Activated naive CD8-positive, alpha-beta T cell treated with anti-CD3 and anti-CD28 coated beads for 36 hours (primary cell): ENCODE measurements around the gene HNRNPH1. TPM values are rescaled to one million over a fixed set of nuclear protein-coding genes. Genes with fewer than 3 reads are reported as not detected.

ENCODE experiments used
- DNase-seq: peaks from one replicate; pipeline ENCODE4 v3.0.0; 2021
- H3K27ac Mint-ChIP-seq: one replicate; pipeline ENCODE4 v1.8.0; 2022; ENCODE audit warnings: mild to moderate bottlenecking, moderate library complexity, mixed read lengths
- H3K27me3 Mint-ChIP-seq: one replicate; pipeline ENCODE4 v1.8.0; 2022; ENCODE audit warnings: mild to moderate bottlenecking, mixed read lengths
- H3K36me3 Mint-ChIP-seq: one replicate; pipeline ENCODE4 v1.8.0; 2021; ENCODE audit warnings: mild to moderate bottlenecking, mixed read lengths
- H3K4me1 Mint-ChIP-seq: one replicate; pipeline ENCODE4 v1.8.0; 2021; ENCODE audit warnings: mixed read lengths
- H3K4me3 Mint-ChIP-seq: one replicate; pipeline ENCODE4 v1.8.0; 2022; ENCODE audit warnings: mild to moderate bottlenecking, moderate library complexity, mixed read lengths
- H3K9me3 Mint-ChIP-seq: one replicate; pipeline ENCODE4 v1.8.0; 2022; ENCODE audit warnings: mixed read lengths
- total RNA-seq, 2 experiments: library from RNA; stranded (reverse); gene quantifications; one replicate each; pipeline ENCODE4 v1.2.3, GENCODE V29; 2021

The HNRNPH1 gene
- total RNA-seq, 2 experiments from 2014 or later = 840 to 912 TPM

DNA sequence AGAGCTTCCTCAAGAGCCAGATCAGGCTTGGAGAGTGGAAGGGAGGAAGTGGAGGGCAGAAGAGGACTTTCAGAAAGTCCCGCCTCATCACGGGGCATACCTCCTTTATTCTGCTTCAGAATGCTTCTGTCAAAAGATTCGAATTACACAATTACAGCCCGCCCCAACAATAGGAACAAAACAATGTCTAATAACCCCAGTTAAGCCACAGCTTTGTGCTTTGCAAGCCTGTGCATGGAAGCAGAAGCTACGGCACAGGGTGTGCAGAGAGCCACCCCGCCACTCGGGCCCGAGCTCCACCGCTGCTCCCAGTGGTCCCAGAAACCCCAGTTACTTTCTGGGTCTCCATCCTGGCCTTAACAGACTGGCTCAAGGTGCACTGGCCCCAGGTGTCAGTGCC, 23.5 kb downstream of the HNRNPH1 start:
- Mint-ChIP-seq H3K4me3 (no peak overlapping the region), H3K36me3 (peaks cover 11% of the 10 kb centered on the region), H3K27ac (no peak overlapping the region), H3K9me3 (no peaks in the 10 kb centered on the region), H3K27me3 (no peaks in the 10 kb centered on the region), H3K4me1 (no peaks in the 10 kb centered on the region)
- DNase-seq = no peak

DNA sequence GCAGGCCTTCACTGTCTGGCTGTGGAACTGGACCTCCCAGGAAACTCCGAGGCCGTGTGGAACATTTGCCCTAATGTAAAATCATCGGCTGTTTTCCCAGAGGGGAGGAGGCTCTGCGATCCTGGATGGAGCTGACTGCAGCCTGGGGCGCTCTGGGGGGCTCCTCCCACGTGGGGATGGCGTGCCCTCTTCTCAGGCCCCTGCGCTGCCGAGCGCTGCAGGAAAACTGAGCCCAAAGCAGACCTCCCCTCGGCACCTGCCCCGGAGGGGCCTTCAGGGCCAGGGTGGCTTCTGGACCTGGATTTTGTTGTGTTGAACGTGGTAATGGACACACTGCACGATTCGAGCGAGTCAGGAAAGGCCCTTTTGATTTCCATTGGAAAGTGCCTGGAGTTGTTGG, 23.9 kb downstream of the HNRNPH1 start:
- H3K4me1 Mint-ChIP-seq = no peaks in the 10 kb centered on the region
- peaks cover 11% of the 10 kb centered on the region for H3K36me3 Mint-ChIP-seq
- H3K4me3 Mint-ChIP-seq = no peak overlapping the region
- no peaks in the 10 kb centered on the region for H3K9me3 Mint-ChIP-seq
- DNase-seq = no peak
- no peaks in the 10 kb centered on the region for H3K27me3 Mint-ChIP-seq
- H3K27ac Mint-ChIP-seq = no peak overlapping the region

DNA sequence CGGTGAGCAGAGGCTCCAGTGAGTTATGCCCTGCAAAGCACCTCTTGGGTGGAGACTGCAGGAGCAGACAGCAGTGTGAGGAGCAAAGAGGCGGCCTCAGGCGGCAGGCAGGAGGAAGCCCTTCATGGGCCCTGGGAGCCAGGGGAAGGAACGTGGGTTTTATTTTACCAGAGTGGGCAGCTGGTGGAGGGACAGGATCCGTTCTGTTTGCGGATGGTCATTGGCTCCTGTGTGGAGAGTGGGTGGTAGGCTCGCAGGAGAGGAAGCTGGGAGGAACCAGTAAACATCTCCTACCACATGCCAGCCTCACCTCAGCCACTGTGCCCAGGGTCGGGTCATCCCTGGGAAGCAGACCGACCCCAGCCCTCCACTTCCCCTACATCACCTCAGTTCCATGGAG, 24.4 kb downstream of the HNRNPH1 start:
- no peak overlapping the region for H3K27ac Mint-ChIP-seq
- no peaks in the 10 kb centered on the region for H3K4me1 Mint-ChIP-seq
- peaks cover 13% of the 10 kb centered on the region for H3K36me3 Mint-ChIP-seq
- DNase-seq = no peak
- no peaks in the 10 kb centered on the region for H3K9me3 Mint-ChIP-seq
- no peaks in the 10 kb centered on the region for H3K27me3 Mint-ChIP-seq
- no peak overlapping the region for H3K4me3 Mint-ChIP-seq

GRCh38 chr5:179596421-179596820, 27.1 kb downstream of the HNRNPH1 start:
- Mint-ChIP-seq H3K27me3 (no peaks in the 10 kb centered on the region), H3K4me3 (no peak overlapping the region), H3K9me3 (no peaks in the 10 kb centered on the region), H3K27ac (no peak overlapping the region), H3K36me3 (peaks cover 9% of the 10 kb centered on the region), H3K4me1 (no peaks in the 10 kb centered on the region)
- no peak for DNase-seq

DNA sequence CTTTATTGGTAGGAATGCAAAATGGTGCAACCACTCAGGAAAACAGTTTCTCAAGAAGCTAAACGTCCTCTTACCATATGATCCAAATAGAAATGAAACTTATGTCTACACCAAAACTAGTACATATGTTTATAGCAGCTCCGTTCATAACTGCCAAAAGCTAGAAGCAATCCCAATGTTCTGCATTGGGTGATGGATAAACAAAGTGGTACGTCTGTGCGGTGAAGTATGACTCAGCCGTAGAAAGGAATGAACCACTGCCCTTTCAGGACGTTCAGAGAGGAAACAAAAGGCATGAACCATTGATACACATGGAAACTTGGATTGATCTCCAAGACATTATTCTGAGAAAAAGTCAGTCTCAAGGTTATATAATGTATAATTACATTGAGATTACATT, 27.6 kb downstream of the HNRNPH1 start:
- H3K4me3 Mint-ChIP-seq = no peak overlapping the region
- H3K27me3 Mint-ChIP-seq = no peaks in the 10 kb centered on the region
- H3K36me3 Mint-ChIP-seq = peaks cover 9% of the 10 kb centered on the region

GRCh38 chr5:179588166-179588565, 35.3 kb downstream of the HNRNPH1 start:
- Mint-ChIP-seq H3K27ac (no peak overlapping the region), H3K4me1 (no peaks in the 10 kb centered on the region), H3K9me3 (no peaks in the 10 kb centered on the region), H3K27me3 (no peaks in the 10 kb centered on the region), H3K4me3 (no peak overlapping the region), H3K36me3 (peaks cover 7% of the 10 kb centered on the region)
- no peak for DNase-seq

More for the DNA sequence above, 27.6 kb downstream of the HNRNPH1 start:
- DNase-seq = no peak
- H3K27ac Mint-ChIP-seq = no peak overlapping the region
- no peaks in the 10 kb centered on the region for H3K9me3 Mint-ChIP-seq
- H3K4me1 Mint-ChIP-seq = no peaks in the 10 kb centered on the region

DNA sequence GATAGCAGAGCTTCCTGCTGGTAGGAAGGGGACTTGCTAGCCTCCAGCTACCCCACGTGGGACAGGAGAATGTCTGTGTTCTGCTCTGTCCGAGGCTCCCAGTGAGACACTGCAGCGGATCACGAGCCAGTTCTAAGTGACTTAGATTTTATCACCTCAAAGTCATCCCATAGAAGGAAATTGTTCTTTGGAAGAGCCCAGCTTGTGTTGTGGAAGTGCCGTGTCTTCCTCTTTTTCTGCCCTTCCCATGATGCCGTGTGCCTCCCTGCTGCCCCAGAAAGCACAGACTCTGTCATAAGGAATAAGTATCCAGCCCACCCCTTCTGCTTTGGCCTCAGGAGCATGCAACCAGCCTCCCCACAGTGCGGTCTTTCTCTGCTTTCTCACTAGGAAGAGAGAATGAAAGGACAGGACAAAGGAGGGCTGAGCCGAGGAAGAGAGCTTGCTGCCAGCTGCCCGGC, 37.5 kb downstream of the HNRNPH1 start:
- H3K27me3 Mint-ChIP-seq = no peaks in the 10 kb centered on the region
- no peak overlapping the region for H3K27ac Mint-ChIP-seq
- no peak overlapping the region for H3K4me3 Mint-ChIP-seq
- DNase-seq = no peak
- no peaks in the 10 kb centered on the region for H3K9me3 Mint-ChIP-seq
- H3K36me3 Mint-ChIP-seq = peaks cover 7% of the 10 kb centered on the region
- no peaks in the 10 kb centered on the region for H3K4me1 Mint-ChIP-seq

- no peaks in the 10 kb centered on the region for H3K27me3 Mint-ChIP-seq
- H3K4me3 Mint-ChIP-seq = no peak overlapping the region
- no peak overlapping the region for H3K27ac Mint-ChIP-seq
- no peaks in the 10 kb centered on the region for H3K4me1 Mint-ChIP-seq
- DNase-seq = no peak
- peaks cover 4% of the 10 kb centered on the region for H3K36me3 Mint-ChIP-seq
- no peaks in the 10 kb centered on the region for H3K9me3 Mint-ChIP-seq
These were observed 46.0 kb downstream of the HNRNPH1 start for GRCh38 chr5:179577286-179577960.

- Mint-ChIP-seq H3K27me3 (no peaks in the 10 kb centered on the region), H3K36me3 (peaks cover 6% of the 10 kb centered on the region), H3K4me3 (no peak overlapping the region), H3K27ac (no peak overlapping the region), H3K9me3 (no peaks in the 10 kb centered on the region), H3K4me1 (no peaks in the 10 kb centered on the region)
- no peak for DNase-seq
These were observed 51.1 kb downstream of the HNRNPH1 start for GRCh38 chr5:179572386-179572785.

DNA sequence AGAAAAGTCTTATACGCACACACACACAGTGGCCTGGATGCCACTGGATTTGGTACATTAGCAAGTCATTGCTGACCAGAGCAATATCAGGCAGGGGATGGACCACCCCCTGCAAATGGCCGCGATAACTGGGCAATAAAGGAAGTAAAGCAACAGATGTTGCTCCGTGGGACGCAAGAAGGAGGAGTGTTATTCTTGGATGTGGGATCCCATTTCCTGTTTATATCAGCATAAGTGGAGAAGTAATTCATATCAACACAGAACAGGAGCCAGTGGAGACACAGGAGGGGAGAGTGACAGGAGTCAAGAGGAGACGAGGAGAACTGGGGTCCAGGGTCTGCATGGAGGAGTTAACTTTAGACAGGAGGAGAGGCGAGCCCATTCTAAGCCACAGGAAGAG, 54.8 kb downstream of the HNRNPH1 start:
- Mint-ChIP-seq H3K27ac (no peak overlapping the region), H3K27me3 (no peaks in the 10 kb centered on the region), H3K4me1 (no peaks in the 10 kb centered on the region), H3K9me3 (no peaks in the 10 kb centered on the region), H3K36me3 (peaks cover 3% of the 10 kb centered on the region), H3K4me3 (no peak overlapping the region)
- no peak for DNase-seq

GRCh38 chr5:179564526-179564925, 58.9 kb downstream of the HNRNPH1 start:
- no peak for DNase-seq
- no peaks in the 10 kb centered on the region for H3K9me3 Mint-ChIP-seq
- no peaks in the 10 kb centered on the region for H3K27me3 Mint-ChIP-seq
- no peak overlapping the region for H3K4me3 Mint-ChIP-seq
- peaks cover 6% of the 10 kb centered on the region for H3K36me3 Mint-ChIP-seq
- no peak overlapping the region for H3K27ac Mint-ChIP-seq
- H3K4me1 Mint-ChIP-seq = no peaks in the 10 kb centered on the region

Other genes with a start within 250 kb of the HNRNPH1 start
- 10 to 100 TPM; 31.1 to 31.8 TPM for gene RUFY1, start 73.1 kb downstream of the HNRNPH1 start, total RNA-seq
- 1 to 10 TPM in 1 of 2 experiments, under 1 TPM in 1; 0.68 to 1.1 TPM for gene CBY3, start 57.4 kb upstream of the HNRNPH1 start, total RNA-seq
- gene CANX, start 75.3 kb upstream of the HNRNPH1 start, total RNA-seq = 100 to 1,000 TPM; 535 to 571 TPM
- gene MAML1, start 109.2 kb upstream of the HNRNPH1 start, total RNA-seq = 10 to 100 TPM; 24.1 to 24.2 TPM
- under 1 TPM in 1 of 2 experiments, not detected in 1; 0.29 TPM for gene LTC4S, start 170.3 kb upstream of the HNRNPH1 start, total RNA-seq
- gene MGAT4B, start 183.2 kb upstream of the HNRNPH1 start, total RNA-seq = 10 to 100 TPM; 67.9 to 71.5 TPM
- 100 to 1,000 TPM; 111 to 117 TPM for gene SQSTM1, start 197.2 kb upstream of the HNRNPH1 start, total RNA-seq
- gene MRNIP, start 235.1 kb upstream of the HNRNPH1 start, total RNA-seq = 10 to 100 TPM; 12.3 to 13.9 TPM